Measurements from ENCODE around the gene RBKS. TPM values are rescaled to one million over a fixed set of nuclear protein-coding genes. Genes with fewer than 3 reads are reported as not detected.

Gene RBKS
- total and polyA plus RNA-seq, 2 of the 13 experiments (the other 11 are each of a cell fraction or from before 2014, with no cell fraction given), result 7.7 to 8.3 TPM

DNA sequence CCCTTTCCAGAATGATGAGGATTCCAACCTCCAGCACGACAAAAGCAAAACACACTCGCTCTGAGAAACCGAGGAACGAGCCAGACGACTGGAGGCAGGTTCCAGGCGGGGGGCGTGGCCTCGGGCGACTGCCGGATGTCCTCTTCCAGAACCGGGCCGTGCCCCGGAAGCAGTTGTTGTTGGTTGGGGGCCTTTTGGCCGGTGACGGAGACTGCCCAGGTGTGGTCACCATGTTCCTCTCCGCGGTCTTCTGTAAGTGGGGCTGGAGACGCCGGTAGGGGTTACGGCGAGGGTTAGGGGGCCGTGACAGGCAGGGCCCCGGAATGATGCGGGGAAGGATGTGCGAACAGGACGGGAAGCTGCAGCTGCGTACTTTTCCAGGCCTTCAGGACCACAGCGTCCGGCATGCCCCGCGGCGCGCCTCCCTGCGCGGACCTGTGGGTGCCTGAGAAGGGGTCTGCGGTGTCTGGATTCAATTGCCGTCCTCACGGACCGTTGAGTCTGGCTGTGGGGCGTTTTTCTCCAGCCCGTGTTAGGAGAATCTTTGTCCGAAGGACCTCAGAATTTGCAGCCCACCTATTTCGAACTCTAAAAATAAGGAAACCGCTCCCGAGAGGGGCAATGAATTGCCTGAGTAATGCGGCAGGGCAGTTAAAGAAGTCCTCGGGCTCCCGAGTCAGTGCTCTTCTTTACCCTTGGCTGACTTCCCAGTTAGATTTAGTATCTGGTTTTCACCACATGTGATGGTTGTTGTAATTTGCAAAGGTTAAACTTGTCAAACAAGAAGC lies 118.4 kb downstream of the RBKS start, which contains the start of gene MRPL33 (continued):
- TF ChIP-seq, protein P1, sequence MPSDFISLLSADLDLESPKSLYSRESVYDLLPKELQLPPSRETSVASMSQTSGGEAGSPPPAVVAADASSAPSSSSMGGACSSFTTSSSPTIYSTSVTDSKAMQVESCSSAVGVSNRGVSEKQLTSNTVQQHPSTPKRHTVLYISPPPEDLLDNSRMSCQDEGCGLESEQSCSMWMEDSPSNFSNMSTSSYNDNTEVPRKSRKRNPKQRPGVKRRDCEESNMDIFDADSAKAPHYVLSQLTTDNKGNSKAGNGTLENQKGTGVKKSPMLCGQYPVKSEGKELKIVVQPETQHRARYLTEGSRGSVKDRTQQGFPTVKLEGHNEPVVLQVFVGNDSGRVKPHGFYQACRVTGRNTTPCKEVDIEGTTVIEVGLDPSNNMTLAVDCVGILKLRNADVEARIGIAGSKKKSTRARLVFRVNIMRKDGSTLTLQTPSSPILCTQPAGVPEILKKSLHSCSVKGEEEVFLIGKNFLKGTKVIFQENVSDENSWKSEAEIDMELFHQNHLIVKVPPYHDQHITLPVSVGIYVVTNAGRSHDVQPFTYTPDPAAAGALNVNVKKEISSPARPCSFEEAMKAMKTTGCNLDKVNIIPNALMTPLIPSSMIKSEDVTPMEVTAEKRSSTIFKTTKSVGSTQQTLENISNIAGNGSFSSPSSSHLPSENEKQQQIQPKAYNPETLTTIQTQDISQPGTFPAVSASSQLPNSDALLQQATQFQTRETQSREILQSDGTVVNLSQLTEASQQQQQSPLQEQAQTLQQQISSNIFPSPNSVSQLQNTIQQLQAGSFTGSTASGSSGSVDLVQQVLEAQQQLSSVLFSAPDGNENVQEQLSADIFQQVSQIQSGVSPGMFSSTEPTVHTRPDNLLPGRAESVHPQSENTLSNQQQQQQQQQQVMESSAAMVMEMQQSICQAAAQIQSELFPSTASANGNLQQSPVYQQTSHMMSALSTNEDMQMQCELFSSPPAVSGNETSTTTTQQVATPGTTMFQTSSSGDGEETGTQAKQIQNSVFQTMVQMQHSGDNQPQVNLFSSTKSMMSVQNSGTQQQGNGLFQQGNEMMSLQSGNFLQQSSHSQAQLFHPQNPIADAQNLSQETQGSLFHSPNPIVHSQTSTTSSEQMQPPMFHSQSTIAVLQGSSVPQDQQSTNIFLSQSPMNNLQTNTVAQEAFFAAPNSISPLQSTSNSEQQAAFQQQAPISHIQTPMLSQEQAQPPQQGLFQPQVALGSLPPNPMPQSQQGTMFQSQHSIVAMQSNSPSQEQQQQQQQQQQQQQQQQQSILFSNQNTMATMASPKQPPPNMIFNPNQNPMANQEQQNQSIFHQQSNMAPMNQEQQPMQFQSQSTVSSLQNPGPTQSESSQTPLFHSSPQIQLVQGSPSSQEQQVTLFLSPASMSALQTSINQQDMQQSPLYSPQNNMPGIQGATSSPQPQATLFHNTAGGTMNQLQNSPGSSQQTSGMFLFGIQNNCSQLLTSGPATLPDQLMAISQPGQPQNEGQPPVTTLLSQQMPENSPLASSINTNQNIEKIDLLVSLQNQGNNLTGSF (CRISPR knock-in tag; IDR thresholded peaks at IDR 0.05), result peak; percentile 89; the same call in 1 of the 2 replicates
- no peak; the same call in 1 of the 2 replicates for TF ChIP-seq ZNF766 (CRISPR knock-in tag; IDR thresholded peaks at IDR 0.05; ENCODE audit: borderline replicate concordance)
- TF ChIP-seq EHMT2 (IDR thresholded peaks at IDR 0.05; ENCODE audit: borderline replicate concordance, low read depth, low read length), result peak; percentile 52; the same call in 1 of the 2 replicates
- TF ChIP-seq FOXC1 (CRISPR knock-in tag; IDR thresholded peaks at IDR 0.05; ENCODE audit: borderline replicate concordance), result peak; percentile 88
- TF ChIP-seq KDM4B (CRISPR knock-in tag; IDR thresholded peaks at IDR 0.05), result peak; percentile 92
- peak; percentile 55; the same call in 1 of the 2 replicates for TF ChIP-seq GATAD2A (CRISPR knock-in tag; IDR thresholded peaks at IDR 0.05)
- no peak for TF ChIP-seq GZF1 (CRISPR knock-in tag; IDR thresholded peaks at IDR 0.05)
- peak; percentile 79 for TF ChIP-seq BORCS8-MEF2B (CRISPR knock-in tag; IDR thresholded peaks at IDR 0.05)
- peak; percentile 38; the same call in 1 of the 2 replicates for TF ChIP-seq MTA1 (CRISPR knock-in tag; IDR thresholded peaks at IDR 0.05; ENCODE audit: borderline replicate concordance)
- peak; percentile 99 for TF ChIP-seq ASH2L (IDR thresholded peaks at IDR 0.05; ENCODE audit: insufficient read length, low read depth, low read length)
- TF ChIP-seq, protein P2, sequence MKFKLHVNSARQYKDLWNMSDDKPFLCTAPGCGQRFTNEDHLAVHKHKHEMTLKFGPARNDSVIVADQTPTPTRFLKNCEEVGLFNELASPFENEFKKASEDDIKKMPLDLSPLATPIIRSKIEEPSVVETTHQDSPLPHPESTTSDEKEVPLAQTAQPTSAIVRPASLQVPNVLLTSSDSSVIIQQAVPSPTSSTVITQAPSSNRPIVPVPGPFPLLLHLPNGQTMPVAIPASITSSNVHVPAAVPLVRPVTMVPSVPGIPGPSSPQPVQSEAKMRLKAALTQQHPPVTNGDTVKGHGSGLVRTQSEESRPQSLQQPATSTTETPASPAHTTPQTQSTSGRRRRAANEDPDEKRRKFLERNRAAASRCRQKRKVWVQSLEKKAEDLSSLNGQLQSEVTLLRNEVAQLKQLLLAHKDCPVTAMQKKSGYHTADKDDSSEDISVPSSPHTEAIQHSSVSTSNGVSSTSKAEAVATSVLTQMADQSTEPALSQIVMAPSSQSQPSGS (CRISPR knock-in tag; IDR thresholded peaks at IDR 0.05), result peak; percentile 96
- TF ChIP-seq, protein P3, sequence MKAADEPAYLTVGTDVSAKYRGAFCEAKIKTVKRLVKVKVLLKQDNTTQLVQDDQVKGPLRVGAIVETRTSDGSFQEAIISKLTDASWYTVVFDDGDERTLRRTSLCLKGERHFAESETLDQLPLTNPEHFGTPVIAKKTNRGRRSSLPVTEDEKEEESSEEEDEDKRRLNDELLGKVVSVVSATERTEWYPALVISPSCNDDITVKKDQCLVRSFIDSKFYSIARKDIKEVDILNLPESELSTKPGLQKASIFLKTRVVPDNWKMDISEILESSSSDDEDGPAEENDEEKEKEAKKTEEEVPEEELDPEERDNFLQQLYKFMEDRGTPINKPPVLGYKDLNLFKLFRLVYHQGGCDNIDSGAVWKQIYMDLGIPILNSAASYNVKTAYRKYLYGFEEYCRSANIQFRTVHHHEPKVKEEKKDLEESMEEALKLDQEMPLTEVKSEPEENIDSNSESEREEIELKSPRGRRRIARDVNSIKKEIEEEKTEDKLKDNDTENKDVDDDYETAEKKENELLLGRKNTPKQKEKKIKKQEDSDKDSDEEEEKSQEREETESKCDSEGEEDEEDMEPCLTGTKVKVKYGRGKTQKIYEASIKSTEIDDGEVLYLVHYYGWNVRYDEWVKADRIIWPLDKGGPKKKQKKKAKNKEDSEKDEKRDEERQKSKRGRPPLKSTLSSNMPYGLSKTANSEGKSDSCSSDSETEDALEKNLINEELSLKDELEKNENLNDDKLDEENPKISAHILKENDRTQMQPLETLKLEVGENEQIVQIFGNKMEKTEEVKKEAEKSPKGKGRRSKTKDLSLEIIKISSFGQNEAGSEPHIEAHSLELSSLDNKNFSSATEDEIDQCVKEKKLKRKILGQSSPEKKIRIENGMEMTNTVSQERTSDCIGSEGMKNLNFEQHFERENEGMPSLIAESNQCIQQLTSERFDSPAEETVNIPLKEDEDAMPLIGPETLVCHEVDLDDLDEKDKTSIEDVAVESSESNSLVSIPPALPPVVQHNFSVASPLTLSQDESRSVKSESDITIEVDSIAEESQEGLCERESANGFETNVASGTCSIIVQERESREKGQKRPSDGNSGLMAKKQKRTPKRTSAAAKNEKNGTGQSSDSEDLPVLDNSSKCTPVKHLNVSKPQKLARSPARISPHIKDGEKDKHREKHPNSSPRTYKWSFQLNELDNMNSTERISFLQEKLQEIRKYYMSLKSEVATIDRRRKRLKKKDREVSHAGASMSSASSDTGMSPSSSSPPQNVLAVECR (CRISPR knock-in tag; IDR thresholded peaks at IDR 0.05; ENCODE audit: borderline replicate concordance), result peak; percentile 96
- TF ChIP-seq ZNF17 (CRISPR knock-in tag; IDR thresholded peaks at IDR 0.05), result no peak
- TF ChIP-seq ATF1 (CRISPR knock-in tag; IDR thresholded peaks at IDR 0.05), result peak; percentile 80
- TF ChIP-seq MED1 (CRISPR knock-in tag; IDR thresholded peaks at IDR 0.05), result peak; percentile 81
- TF ChIP-seq, protein P4, sequence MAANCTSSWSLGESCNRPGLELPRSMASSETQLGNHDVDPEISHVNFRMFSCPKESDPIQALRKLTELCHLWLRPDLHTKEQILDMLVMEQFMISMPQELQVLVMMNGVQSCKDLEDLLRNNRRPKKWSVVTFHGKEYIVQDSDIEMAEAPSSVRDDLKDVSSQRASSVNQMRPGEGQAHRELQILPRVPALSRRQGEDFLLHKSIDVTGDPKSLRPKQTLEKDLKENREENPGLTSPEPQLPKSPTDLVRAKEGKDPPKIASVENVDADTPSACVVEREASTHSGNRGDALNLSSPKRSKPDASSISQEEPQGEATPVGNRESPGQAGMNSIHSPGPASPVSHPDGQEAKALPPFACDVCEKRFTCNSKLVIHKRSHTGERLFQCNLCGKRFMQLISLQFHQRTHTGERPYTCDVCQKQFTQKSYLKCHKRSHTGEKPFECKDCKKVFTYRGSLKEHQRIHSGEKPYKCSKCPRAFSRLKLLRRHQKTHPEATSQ (CRISPR knock-in tag; IDR thresholded peaks at IDR 0.05; ENCODE audit: borderline replicate concordance), result peak; percentile 88

Measured in HepG2 (cell line).